Epithelial cell of esophagus (primary cell): ENCODE results near the gene TBC1D10A.

ENCODE experiments used
- DNase-seq: peaks from one replicate; pipeline ENCODE4 v3.0.0; 2010; ENCODE audit warnings: low read depth
- H3K4me3 ChIP-seq: 2 replicates; pipeline ENCODE4 v1.5.1; 2011; ENCODE audit warnings: mild to moderate bottlenecking, low read length, control low read depth
- TF ChIP-seq, protein P1 (sequence below): IDR thresholded peaks from 2 replicates; pipeline ENCODE4 v1.5.1; 2011; ENCODE audit warnings: low read depth, mild to moderate bottlenecking, low read length, control low read depth, inconsistent platforms; ENCODE audit not compliant: insufficient read depth; ENCODE audit errors: missing control alignments

TBC1D10A gene

DNA sequence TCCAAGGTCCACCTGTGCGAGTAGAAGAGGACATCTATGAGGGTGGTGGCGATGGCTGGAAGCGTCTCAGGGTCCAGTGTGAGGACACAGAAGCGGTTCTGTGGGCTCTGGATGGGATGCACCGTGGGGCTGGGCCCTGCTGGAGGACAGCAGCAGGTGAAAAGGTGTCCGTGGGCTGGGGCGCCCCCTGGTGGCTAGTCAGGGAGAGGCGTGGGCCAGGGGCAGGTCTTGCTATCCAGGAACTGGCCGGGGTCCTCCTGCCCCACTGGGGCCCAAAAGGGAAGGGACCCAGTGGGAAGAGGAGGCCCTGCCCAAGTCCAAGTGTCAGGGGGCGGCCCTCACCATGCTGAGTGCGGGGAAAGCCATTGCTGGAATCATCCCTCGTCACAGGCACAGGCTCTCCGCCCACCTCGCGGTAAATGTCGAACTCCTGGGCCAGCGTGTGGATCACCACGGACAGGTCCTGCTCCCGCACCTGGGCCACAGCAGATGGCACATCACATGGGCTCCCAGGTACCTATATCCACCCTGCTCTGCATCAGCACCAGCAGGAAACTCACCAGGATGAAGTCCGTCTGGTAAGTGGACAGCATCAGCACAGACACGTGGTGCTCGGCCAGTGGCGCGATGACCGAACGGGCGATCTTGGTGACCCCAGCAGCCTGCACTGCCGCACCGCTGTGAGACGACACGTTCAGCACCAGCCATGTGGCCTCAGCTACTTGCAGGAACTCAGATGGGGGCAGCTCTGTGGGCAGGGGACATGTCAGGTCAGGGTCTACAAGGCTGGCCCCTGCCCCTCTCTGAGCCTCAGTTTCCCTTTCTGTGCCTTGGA is 39.7 kb downstream of the TBC1D10A start:
- TF ChIP-seq, protein P1, sequence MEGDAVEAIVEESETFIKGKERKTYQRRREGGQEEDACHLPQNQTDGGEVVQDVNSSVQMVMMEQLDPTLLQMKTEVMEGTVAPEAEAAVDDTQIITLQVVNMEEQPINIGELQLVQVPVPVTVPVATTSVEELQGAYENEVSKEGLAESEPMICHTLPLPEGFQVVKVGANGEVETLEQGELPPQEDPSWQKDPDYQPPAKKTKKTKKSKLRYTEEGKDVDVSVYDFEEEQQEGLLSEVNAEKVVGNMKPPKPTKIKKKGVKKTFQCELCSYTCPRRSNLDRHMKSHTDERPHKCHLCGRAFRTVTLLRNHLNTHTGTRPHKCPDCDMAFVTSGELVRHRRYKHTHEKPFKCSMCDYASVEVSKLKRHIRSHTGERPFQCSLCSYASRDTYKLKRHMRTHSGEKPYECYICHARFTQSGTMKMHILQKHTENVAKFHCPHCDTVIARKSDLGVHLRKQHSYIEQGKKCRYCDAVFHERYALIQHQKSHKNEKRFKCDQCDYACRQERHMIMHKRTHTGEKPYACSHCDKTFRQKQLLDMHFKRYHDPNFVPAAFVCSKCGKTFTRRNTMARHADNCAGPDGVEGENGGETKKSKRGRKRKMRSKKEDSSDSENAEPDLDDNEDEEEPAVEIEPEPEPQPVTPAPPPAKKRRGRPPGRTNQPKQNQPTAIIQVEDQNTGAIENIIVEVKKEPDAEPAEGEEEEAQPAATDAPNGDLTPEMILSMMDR = peak; percentile 88
- peak; percentile 71 for DNase-seq
- H3K4me3 ChIP-seq = no peak overlapping the region

DNA sequence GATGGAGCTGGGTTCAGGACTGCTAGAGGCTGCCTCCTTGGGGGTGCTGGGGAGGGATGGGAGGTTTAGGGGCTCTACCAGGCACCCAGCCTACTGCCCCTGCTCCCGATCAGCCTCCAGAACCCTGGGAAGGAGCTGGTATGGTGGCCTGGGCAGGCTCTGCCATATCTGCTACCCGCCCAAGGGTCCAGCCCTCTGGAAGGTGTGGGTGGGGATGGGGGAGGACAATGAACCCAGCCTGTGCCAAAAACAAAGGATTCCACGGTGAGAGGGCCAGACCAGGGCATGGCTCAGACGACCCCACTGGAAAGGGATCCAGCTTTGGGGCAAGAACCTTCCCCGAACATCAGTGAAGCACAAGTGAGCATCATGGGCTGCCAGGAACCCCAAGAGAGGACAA is 40.4 kb downstream of the TBC1D10A start:
- TF ChIP-seq, protein P1 = no peak
- H3K4me3 ChIP-seq = no peak overlapping the region
- DNase-seq = no peak

DNA sequence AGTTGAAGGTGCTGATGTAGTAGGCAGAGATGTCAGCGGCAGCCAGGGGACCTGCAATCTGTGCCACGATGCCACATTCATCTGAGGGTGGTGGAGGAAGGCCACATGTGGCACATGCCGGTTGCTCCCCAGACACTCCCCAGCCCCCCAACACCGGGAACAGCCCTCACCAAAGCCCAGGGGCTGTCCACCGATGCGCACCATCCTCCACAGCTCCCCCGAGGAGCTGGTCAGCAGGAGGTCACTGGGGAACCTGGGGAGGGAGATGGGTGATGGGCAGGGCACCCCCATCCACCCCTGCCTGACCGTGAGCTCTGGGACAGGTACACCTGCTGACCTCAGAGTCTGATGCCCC is 40.9 kb downstream of the TBC1D10A start:
- TF ChIP-seq, protein P1 = no peak
- H3K4me3 ChIP-seq = no peak overlapping the region
- DNase-seq = no peak

DNA sequence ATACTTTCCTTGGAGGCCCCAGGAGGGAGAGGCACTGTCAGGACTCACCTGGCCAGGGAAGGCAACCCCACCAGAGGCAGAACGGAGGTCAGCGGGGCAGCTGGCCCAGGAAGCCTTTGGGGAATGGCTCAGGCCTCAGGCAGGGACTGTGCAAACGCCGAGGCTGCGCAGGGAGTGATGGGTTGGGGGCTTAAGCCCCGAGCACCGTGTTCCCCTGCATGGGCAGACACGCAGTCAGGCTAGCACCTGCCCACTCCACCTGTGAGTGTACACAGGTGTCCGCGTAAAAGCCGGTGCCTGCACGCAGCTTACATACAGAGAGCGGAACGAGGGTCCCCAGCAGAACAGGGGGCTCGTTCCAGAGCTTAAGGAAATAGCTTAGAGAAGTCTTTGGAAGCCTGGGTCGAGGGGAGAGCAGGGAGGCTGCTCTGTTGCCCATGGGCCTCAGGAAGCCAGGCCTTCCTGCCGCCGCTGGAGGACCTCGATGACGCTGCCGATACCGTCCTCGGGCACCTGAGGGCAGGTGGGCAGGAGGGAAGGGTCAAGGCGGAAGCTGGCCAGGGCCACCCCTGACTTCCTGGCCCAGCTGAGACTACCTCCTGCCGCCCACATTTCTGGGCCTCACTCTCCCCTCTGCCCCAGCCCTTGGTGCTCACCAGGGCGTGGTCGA is 41.4 kb downstream of the TBC1D10A start:
- no peak overlapping the region for H3K4me3 ChIP-seq
- DNase-seq = no peak
- TF ChIP-seq, protein P1 = no peak

DNA sequence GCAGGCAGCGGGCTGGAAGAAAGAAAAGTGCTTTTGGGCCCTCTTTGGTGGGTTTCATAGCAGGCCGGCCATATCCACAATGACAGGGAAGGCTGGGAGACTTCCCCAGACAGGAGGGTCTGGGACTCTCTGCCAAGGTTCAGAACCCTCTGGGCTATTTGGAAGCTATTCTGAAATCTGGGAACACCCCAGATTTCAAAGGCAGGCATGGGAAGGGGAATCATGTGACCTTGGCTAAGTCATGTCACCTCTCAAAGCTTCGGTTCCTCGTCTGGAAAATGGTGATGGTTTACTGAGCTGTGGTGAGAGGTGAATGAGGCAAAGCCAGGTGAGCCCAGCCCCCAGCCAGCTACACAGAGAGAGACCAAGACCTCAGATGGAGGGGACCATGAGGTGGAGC is 42.1 kb downstream of the TBC1D10A start:
- TF ChIP-seq, protein P1 = no peak
- no peak overlapping the region for H3K4me3 ChIP-seq
- no peak for DNase-seq

DNA sequence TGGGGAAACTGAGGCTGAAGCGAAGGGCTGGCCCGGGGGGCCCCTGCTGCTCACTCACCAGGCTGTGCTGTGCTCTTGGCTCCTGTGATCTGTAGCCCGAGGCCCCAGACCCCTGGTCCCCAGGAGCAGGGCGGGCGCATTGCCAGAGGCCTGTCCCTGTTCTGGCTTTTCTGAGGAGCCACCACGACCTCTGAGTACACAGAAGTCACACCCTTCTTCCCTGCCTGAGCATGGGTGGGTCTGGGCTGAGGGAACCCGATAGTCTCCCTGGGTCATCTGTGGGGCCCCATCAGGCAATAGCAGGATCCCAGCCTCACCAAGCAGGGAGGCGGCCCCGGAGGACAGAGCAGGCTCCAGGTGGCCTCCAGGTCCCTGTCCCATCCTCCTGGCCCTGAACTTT is 42.6 kb downstream of the TBC1D10A start:
- TF ChIP-seq, protein P1 = no peak
- no peak overlapping the region for H3K4me3 ChIP-seq
- DNase-seq = no peak
